HepG2 (cell line): ENCODE data around the gene PAPPA2.

Experiments used
- NR2C2 ChIP-seq: sonication (generic); formaldehyde crosslinking; IDR thresholded peaks from 2 replicates; pipeline ENCODE4 v1.4.0; 2020; ENCODE audit warnings: missing genetic modification reagents, mild to moderate bottlenecking, moderate library complexity, borderline replicate concordance
- PHF21A ChIP-seq: sonication (generic); formaldehyde crosslinking; IDR thresholded peaks from 2 replicates; pipeline ENCODE4 v1.5.0; 2020; ENCODE audit warnings: mild to moderate bottlenecking, missing genetic modification reagents
- RFX1 ChIP-seq: fragments of 450-650 bp; IDR thresholded peaks from 2 replicates; pipeline ENCODE4 v1.6.1; 2017
- SKIL ChIP-seq: sonication (generic); formaldehyde crosslinking; IDR thresholded peaks from 2 replicates; pipeline ENCODE4 v1.8.0; 2022; ENCODE audit warnings: missing genetic modification reagents, mild to moderate bottlenecking, moderate library complexity, borderline replicate concordance
- ZNF138 ChIP-seq: sonication (generic); formaldehyde crosslinking; IDR thresholded peaks from 2 replicates; pipeline ENCODE4 v1.5.0; 2020; ENCODE audit warnings: mild to moderate bottlenecking, low read depth, missing genetic modification reagents

GRCh38 chr1:176752505-176752904 lies 289.5 kb downstream of the PAPPA2 start:
- no peak for TF ChIP-seq SKIL (CRISPR knock-in tag)
- TF ChIP-seq NR2C2 (CRISPR knock-in tag), result no peak
- TF ChIP-seq PHF21A (CRISPR knock-in tag), result no peak
- no peak for TF ChIP-seq RFX1
- TF ChIP-seq ZNF138, result no peak
